SU-DHL-6 (cell line): ENCODE data around the gene ADGRB3.

Experiments used
- EZH2phosphoT487 ChIP-seq: fragments of 200-600 bp; sonication (generic), shearing (Covaris generic); conservative IDR thresholded peaks from 2 replicates; pipeline ENCODE4 v1.6.1; 2018; ENCODE audit warnings: mild to moderate bottlenecking, antibody characterized with exemption, low read length, moderate library complexity, mixed read lengths
- TF ChIP-seq, protein P1 (sequence below): fragments of 200-600 bp; sonication (generic); IDR thresholded peaks from one replicate; pipeline ENCODE4 v1.5.1; 2017; ENCODE audit warnings: antibody characterized with exemption, mild to moderate bottlenecking, low read length, moderate library complexity; ENCODE audit not compliant: insufficient read depth, poor library complexity, severe bottlenecking

DNA sequence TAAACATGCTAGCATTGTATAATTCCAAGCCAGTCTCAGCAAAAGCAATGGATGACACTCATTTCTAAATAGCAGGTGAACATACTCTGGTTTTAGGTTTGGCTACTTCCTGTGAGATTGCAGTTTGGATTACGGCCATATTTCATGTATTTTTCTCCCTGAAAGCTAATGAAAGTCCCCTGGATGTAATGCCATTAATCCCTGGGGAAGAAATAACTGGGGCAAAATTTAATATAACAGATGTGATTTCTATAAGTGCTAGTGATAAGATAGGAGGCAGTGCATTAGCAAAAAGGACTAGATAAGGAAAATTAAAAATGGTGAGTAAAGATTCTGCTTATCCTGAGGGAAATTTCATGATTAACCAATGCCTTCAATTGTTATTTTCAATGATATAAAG is 238.2 kb downstream of the ADGRB3 start:
- TF ChIP-seq, protein P1, sequence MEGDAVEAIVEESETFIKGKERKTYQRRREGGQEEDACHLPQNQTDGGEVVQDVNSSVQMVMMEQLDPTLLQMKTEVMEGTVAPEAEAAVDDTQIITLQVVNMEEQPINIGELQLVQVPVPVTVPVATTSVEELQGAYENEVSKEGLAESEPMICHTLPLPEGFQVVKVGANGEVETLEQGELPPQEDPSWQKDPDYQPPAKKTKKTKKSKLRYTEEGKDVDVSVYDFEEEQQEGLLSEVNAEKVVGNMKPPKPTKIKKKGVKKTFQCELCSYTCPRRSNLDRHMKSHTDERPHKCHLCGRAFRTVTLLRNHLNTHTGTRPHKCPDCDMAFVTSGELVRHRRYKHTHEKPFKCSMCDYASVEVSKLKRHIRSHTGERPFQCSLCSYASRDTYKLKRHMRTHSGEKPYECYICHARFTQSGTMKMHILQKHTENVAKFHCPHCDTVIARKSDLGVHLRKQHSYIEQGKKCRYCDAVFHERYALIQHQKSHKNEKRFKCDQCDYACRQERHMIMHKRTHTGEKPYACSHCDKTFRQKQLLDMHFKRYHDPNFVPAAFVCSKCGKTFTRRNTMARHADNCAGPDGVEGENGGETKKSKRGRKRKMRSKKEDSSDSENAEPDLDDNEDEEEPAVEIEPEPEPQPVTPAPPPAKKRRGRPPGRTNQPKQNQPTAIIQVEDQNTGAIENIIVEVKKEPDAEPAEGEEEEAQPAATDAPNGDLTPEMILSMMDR: no peak
- TF ChIP-seq EZH2phosphoT487: no peak
